Measurements from ENCODE around the gene LMNA. TPM values are rescaled to one million over a fixed set of nuclear protein-coding genes. Genes with fewer than 3 reads are reported as not detected.
A peak's percentile ranks its signal among the peaks of the same experiment; 100 is the strongest.

LMNA gene
- total and polyA plus RNA-seq, 4 donors, result 60.4 to 160 (median 97.2) TPM

GRCh38 chr1:156097499-156098178 is 16.9 kb upstream of the LMNA start:
- Histone ChIP-seq H3K4me1 (ENCODE audit: control insufficient read depth in 4 of 4, insufficient read depth in 4 of 4, low read length in 3 of 4) (peaks cover 0 to 3% (median 2%) of the 10 kb centered on the region in 4 donors), H3K9me3 (ENCODE audit: control insufficient read depth in 4 of 4, low read length in 3 of 4) (no peaks in the 10 kb centered on the region), H3K27me3 (ENCODE audit: control insufficient read depth in 4 of 4, insufficient read depth in 4 of 4, low read length in 3 of 4) (no peaks in the 10 kb centered on the region), H3K4me3 (ENCODE audit: low read depth in 1 of 3, low read length in 3 of 3) (no peak overlapping the region), H3K36me3 (ENCODE audit: control insufficient read depth in 4 of 4, insufficient read depth in 3 of 4, low read depth in 1 of 4, low read length in 3 of 4) (no peaks in the 10 kb centered on the region), H3K9ac (ENCODE audit: low read depth in 1 of 2, low read length in 2 of 2) (no peak overlapping the region), H3K27ac (ENCODE audit: low read depth in 1 of 2, low read length in 2 of 2) (peak overlapping the region in 1 of 2 donors; percentile 39)
- DNase-seq (ENCODE audit: low spot score), result no peak
- 93% methylated on average over 9 of the region's 9 CpGs for WGBS
- TF ChIP-seq RAD21 (IDR thresholded peaks at IDR 0.05) (no peak), RXRA (IDR thresholded peaks at IDR 0.05) (no peak), CTCF (IDR thresholded peaks at IDR 0.05; ENCODE audit: low read depth, low read length, missing input control) (no peak), HNF4G (IDR thresholded peaks at IDR 0.05) (no peak), GABPA (IDR thresholded peaks at IDR 0.05 in 1 of 2, conservative IDR thresholded peaks at IDR 0.05 in 1 of 2) (no peak)

GRCh38 chr1:156098784-156099183 is 15.7 kb upstream of the LMNA start:
- H3K9ac ChIP-seq (ENCODE audit: low read depth in 1 of 2, low read length in 2 of 2), result no peak overlapping the region
- no peak overlapping the region for H3K27ac ChIP-seq (ENCODE audit: low read depth in 1 of 2, low read length in 2 of 2)
- peaks cover 0 to 9% (median 2%) of the 10 kb centered on the region in 4 donors for H3K4me1 ChIP-seq (ENCODE audit: control insufficient read depth in 4 of 4, insufficient read depth in 4 of 4, low read length in 3 of 4)
- H3K4me3 ChIP-seq (ENCODE audit: low read depth in 1 of 3, low read length in 3 of 3), result no peak overlapping the region
- H3K36me3 ChIP-seq (ENCODE audit: control insufficient read depth in 4 of 4, insufficient read depth in 3 of 4, low read depth in 1 of 4, low read length in 3 of 4), result no peaks in the 10 kb centered on the region
- 95% methylated on average over 2 of the region's 2 CpGs for WGBS
- H3K9me3 ChIP-seq (ENCODE audit: control insufficient read depth in 4 of 4, low read length in 3 of 4), result no peaks in the 10 kb centered on the region
- DNase-seq (ENCODE audit: low spot score), result no peak
- TF ChIP-seq FOXA1 (IDR thresholded peaks at IDR 0.05) (no peak), RAD21 (IDR thresholded peaks at IDR 0.05) (no peak), CTCF (IDR thresholded peaks at IDR 0.05; ENCODE audit: low read depth, low read length, missing input control) (no peak), HNF4G (IDR thresholded peaks at IDR 0.05) (no peak), JUND (IDR thresholded peaks at IDR 0.05) (no peak), SP1 (IDR thresholded peaks at IDR 0.05) (no peak), FOXA2 (IDR thresholded peaks at IDR 0.05) (no peak), GABPA (IDR thresholded peaks at IDR 0.05 in 1 of 2, conservative IDR thresholded peaks at IDR 0.05 in 1 of 2) (no peak), NR2F2 (IDR thresholded peaks at IDR 0.05) (no peak), ATF3 (IDR thresholded peaks at IDR 0.05) (no peak), REST (IDR thresholded peaks at IDR 0.05) (no peak), YY1 (IDR thresholded peaks at IDR 0.05) (no peak), TAF1 (conservative IDR thresholded peaks at IDR 0.05) (no peak)
- H3K27me3 ChIP-seq (ENCODE audit: control insufficient read depth in 4 of 4, insufficient read depth in 4 of 4, low read length in 3 of 4), result no peaks in the 10 kb centered on the region

All from liver (tissue), 9 donors.